Measurements from ENCODE around the gene MYBPHL.

DNA sequence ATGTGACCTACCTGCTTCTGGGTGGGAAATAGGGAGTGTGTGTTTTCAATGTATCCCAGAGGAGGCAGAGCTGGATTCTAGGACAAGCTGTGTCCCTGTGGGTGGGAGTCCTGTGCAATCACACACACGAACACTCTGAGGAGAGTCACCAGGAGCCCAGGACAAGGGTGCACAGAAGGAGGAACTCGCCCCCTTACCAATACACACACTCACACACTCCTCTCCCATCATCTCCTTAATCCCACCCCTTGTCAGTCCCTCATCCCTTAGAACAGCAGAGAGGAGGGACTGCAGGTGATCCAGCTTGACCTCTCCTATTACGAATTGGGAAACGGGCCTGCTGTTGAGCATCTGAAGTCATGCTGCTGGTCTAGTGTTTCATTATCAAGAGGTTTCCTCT lies 8.5 kb upstream of the MYBPHL start:
- TF ChIP-seq, protein P1, sequence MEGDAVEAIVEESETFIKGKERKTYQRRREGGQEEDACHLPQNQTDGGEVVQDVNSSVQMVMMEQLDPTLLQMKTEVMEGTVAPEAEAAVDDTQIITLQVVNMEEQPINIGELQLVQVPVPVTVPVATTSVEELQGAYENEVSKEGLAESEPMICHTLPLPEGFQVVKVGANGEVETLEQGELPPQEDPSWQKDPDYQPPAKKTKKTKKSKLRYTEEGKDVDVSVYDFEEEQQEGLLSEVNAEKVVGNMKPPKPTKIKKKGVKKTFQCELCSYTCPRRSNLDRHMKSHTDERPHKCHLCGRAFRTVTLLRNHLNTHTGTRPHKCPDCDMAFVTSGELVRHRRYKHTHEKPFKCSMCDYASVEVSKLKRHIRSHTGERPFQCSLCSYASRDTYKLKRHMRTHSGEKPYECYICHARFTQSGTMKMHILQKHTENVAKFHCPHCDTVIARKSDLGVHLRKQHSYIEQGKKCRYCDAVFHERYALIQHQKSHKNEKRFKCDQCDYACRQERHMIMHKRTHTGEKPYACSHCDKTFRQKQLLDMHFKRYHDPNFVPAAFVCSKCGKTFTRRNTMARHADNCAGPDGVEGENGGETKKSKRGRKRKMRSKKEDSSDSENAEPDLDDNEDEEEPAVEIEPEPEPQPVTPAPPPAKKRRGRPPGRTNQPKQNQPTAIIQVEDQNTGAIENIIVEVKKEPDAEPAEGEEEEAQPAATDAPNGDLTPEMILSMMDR (conservative IDR thresholded peaks at IDR 0.05 in 1 of 2, IDR thresholded peaks at IDR 0.05 in 1 of 2; ENCODE audit: extremely low read depth in 1 of 2, insufficient read depth in 1 of 2, low read depth in 1 of 2, low read length in 2 of 2), result no peak
- no peak for TF ChIP-seq EZH2 (IDR thresholded peaks at IDR 0.05; ENCODE audit: borderline replicate concordance, low read length)

Measured in mammary epithelial cell (primary cell).